GM18867 (cell line): ENCODE measurements around the gene ERF.

Experiments used
- ATAC-seq: cut with Tn5 transposase; IDR thresholded peaks from one replicate; pipeline ENCODE4 v1.9.1; 2021; ENCODE audit warnings: mild to moderate bottlenecking, moderate library complexity; ENCODE audit not compliant: unreplicated experiment

Gene ERF

DNA sequence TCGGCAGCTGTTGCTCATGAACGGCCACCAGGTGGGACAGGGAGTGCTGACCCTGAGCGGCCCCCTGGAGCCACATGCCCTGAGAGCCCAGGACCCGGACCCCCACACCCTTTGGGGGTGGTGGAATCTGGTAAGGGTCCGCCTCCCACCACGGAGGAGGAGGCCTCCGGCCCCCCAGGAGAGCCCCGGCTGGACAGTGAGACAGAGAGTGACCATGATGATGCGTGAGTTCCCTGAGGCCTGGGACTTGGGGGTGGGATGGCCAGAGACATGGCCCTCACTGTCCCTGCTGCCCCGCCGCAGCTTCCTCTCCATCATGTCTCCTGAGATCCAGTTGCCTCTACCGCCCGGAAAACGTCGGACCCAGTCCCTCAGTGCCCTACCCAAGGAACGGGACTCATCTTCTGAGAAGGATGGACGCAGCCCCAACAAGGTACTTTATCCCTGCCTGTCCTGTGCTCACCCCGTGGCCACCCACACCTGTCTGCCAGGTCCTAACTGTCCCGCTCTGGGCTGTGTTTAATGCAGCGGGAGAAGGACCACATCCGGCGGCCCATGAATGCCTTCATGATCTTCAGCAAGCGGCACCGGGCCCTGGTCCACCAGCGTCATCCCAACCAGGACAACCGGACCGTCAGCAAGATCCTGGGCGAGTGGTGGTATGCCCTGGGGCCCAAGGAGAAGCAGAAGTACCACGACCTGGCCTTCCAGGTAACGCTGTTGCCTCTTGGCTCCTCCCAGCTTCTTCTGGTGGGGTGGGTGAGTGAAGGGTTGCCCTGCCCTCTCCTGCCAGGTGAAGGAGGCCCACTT lies 32.3 kb upstream of the ERF start:
- ATAC-seq, result no peak

- ATAC-seq, result no peak
Measured at GRCh38 chr19:42286349-42287016, 31.6 kb upstream of the ERF start.

DNA sequence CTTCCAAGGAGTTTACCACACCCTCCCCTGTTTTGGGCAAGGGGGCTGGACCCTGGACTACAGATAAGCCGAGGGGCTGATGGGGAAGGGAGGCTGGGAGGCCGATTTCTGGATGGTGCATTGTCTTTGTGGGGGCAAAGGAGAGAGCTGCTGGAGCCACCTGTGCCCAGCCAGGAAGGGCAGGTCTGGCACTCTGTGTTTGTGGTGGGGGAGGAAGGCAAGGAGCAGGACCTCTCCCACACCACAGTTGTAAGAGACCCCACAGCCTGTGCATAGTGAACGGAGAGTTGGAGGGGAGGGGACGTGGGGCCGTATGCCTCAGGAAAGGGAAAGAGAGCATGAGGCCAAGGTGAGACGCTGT lies 31.0 kb upstream of the ERF start:
- ATAC-seq, result no peak

DNA sequence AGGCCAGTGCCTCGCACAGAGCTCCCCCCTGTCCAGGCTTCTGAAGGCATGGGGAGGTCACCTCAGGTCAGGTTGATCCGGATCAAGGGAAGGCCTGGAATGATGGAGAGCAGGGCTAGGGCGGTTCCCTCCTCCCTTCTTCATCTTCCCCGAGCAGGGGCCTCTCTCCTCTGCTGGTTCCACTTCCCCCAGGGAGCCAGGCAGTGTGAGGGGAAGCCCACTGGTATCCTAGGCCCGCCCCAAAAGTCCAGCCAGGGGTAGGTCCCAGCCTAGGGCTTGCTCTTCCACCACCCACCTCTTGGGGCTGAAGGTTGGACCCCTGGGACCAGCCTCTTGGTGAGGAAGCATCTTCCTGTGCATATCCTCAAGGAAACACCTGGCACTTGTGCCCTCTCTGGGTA lies 30.6 kb upstream of the ERF start:
- no peak for ATAC-seq

DNA sequence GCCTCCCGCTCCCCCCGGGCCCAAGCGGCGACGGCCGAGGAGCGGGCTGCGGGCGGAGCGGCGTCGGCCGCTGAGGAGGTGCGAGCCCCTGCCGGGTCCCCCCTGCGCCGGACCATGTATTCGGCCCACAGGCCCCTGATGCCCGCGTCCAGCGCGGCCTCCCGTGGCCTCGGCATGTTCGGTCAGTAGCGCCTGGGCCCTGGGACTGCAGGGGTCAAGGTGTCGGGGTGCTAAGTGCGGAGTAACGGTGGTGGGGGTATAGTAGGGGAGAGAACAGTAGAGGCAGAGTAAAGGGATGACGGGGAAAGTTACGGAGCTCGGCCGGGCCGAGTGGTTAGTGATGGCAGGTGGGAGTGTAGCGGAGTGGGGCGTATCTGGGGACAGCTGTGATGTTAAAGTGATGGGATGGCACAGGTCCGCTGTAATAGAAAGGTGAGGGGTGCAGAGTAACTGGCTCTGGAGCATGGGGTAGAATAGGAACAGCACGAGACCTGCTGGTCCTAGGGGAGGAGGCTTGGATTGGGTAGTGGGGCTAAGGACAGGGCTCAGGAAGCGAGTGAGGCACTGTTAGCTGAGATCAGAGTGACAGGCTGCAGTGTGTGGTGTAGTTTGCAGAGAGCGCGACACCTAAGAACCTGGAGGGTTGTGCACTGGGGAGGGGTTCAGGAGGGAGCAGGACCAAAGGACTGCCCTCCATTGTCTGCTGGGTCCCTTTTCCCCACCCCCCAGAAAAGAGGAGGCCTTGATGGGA lies 29.8 kb upstream of the ERF start:
- ATAC-seq, result no peak

DNA sequence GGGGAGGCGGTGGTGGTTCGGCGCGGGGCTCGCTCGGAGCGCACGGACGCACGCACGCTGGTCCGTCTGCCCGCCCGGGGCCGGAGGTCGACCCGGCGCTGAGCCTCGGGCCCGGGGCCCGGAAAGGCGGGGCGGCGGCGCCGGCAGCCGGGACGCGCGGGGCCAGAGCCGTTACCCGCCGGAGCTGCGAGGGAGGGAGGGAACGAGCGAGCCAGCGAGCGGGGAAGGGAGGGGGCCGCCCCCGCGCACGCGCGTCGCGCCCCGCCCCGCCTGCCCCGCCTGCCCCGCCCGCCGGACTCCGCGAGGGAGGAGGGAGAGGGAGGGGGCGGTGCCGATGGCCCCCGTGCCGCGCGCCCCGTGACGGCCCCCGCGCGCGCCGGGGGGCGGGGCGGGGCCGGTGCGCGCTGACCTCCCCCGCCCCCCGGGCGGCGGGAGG lies 29.2 kb upstream of the ERF start:
- peak; percentile 35 for ATAC-seq

DNA sequence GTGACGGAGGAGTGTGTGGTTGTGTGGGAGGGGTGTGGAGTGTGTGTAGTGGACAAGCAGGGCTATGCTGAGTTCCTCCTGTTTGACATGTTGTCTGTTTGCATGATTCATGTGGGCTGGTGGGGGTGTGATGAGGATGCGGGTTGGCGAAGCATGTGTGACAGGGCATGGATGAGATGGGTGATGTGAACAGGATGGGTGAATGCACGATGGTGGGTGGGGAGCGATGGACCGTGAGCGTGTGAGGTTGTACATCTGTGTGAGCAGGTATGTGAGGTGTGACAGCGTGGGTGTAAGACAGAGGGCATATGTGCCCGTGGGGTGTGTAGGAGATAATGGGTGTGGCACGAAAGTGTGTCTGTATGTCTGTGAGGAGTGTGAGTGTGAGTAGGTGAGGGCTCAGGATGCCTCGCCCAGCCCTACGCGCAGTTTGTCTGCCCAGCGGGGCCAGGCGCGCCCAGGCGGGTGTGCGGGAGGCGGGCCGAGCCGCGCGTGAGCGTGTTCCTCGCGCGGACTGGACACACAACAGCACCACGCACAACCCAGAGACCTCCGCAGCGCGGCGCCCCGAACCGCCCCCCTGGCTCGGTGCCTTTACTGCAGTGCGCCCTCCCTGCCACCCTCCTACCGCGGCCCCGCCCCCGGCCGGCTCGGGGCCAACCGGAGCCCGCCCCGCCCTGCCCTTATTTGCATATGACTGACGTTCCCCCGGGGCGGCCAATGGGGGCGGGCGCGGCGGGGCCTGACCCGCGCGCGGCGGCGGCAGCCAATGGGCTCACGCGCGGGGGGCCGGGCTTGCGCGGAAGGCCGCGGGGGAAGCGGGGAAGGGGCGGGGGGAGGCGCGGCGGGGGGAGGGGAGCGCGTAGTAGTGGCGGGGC lies 28.5 kb upstream of the ERF start:
- peak; percentile 45 for ATAC-seq

DNA sequence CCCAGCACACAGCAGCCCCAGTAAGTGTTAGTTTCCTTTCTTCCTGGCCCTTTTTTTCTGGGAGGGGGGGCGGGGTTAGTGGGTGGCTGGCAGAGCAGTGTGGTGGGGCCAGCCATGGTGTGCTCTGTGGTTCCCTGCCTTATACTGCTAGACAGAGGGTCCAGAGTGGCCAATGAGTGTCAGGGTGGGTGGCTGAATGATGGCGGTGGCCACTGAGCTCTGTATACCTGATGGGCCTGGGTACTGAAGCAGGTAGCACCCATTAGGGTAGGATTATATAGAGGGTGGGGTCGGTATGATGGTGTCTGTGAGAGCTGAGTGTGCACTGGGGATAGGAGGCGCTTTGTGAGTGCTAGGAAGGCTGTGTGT lies 27.9 kb upstream of the ERF start:
- ATAC-seq, result no peak

- ATAC-seq, result no peak
Measured at GRCh38 chr19:42281827-42282762, 27.2 kb upstream of the ERF start.

DNA sequence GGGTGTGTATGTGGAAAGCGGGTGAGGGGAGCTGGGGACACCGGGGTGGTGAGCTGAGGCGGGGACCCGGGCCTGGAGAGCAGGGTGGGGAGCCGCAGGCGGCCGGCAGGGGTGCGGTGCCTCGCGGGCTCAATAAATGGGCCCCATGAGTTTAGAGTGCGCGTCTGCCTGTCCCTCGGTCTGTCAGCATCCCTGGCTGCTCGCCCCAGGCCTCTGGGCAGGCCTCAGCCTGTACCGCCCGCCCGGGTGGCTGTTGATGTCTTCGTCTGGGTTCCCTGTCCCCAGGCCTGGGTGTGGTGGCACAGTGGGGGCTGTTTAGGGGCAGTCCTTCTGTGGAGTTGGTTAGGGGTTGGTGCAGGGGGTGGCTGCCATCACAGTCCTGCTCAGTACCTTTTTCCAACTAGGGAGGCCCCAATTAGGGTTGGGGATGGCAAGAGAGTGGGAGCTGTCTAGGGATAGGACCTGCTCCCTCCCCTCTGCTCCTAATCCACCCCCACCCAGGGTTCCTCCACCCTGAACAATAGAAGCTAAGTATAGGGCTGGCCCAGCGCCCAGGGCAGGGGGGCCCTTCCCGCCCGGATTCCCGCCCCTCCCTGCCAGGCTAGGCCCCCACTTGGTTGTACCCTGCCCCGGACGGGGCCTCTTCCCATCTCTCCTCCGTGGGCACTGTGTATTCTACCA lies 26.4 kb upstream of the ERF start:
- ATAC-seq, result no peak

DNA sequence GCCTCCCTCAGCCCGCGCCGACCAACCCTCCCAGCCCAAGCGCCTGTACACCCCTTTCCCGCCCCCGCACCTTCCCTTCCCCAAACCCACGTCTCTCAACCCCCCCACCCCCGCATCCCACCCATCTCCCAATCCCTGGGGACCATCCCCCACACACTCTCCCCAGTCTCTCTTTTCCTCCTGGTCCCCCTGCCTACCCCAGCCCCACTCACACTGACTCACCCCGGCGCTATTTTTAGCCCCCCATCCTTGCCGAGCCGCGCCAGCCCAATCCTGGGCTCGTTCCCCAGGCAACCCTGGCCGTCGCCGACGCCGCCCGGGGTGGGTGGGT lies 25.9 kb upstream of the ERF start:
- ATAC-seq, result no peak

DNA sequence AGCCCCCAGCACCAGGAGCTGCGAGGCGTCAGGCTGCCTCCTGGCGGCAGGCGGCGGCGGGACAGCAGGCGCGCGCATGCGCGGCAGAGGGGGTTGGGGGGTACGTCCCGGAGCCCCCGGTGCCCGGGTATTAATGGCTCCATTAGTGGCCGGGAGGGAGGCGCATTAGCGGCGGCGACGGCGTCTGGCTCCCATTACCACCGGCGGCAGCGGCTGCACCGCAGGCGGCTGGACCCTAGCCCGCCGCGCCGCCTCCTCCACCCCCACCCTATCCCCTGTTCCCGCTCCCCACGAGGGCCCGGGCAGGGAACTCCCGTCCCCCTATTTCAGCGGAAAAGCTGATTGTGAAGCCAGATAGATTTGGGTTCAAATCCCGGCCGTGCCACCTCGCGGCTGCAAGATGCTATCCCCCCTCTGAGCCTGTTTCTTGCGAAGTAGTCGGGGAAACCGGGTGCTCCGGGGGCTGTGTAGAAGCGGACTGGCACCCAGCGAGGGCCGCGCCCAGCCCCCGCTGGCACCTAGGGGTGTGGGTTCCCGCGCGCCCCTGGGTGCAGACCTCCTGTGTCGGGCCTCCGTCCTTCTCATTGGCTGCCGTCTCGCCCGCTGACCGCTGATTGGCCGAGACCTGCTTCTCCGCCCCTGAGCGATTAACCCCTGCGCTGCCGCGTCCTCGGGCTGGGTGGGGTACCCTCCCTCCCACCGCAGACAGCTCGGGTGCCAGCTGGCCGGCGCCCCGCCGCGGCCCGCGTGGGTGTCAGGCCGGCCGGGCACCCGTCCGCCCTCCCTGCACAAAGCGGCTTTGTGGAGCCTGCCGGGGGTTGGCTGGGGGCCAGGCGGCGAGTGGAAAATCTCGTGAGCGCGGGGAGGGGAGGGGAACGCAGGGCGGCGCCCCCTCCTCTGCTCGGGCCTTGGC lies 25.2 kb upstream of the ERF start:
- ATAC-seq, result peak; percentile 28

- ATAC-seq, result no peak
Measured at GRCh38 chr19:42279155-42279901, 24.4 kb upstream of the ERF start.

GRCh38 chr19:42278452-42279154 lies 23.7 kb upstream of the ERF start:
- no peak for ATAC-seq

DNA sequence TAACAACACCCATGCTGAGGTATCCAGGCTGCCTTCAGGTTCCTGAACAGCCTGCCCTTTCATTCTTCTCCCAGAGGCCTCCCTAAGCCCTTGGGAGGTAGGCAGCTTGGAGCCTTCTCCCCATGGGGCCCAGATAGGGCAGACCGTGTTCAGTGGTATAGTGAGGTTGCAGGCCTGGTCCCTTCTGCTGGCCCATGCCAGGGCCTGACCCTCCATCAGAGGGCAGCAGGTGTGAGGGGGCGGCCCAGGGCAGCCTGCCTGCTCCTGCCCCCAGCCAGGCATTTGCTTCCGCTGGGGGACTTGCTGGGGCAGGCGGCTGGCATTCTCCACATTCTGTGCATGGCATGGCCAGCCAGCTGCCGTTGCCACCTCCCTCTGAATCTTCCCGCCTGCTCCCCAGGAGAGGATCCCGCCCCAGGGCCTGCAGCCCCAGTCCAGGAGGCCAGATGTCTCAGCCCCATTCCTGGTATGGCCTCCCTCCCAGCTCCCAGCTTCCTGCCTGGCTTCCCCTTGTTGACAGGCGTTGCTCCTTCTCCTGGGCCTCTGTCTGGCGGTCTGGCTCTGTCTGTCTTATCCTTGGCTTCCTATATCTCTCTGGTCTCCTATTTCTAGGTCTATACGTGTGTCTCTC lies 23.0 kb upstream of the ERF start:
- no peak for ATAC-seq

- ATAC-seq, result no peak
Measured at GRCh38 chr19:42276821-42277220, 21.9 kb upstream of the ERF start.

DNA sequence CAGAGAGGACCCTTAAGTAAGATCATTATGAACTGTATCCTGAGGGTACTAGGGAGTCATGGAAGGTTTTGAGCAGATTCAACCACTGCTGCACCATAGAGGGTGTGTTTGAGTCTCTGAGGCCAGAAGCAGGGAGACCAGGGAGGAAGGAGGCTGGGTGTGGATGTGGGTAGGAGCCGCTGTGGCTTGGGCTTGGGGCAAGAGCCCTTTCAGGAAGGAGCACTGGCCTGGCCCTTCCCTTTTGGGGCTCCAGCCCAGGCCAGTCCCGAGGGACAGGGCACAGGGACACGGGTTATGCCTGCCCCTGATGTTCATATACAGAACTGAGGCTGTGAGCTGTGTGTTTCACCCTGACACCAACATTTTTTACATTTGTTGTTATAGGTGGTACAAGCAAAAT lies 21.4 kb upstream of the ERF start:
- no peak for ATAC-seq
